OCI-LY1 (cell line): ENCODE results near the gene LAMA3.

Experiments
- EZH2 ChIP-seq: fragments of 200-600 bp; sonication (generic), shearing (Covaris generic); IDR thresholded peaks from 2 replicates; pipeline ENCODE4 v1.8.0; 2017; ENCODE audit warnings: borderline replicate concordance, mixed run types, mild to moderate bottlenecking, antibody characterized with exemption, low read length, moderate library complexity, mixed read lengths
- TF ChIP-seq, protein P1 (sequence below): fragments of 200-600 bp; sonication (generic), shearing (Covaris generic); IDR thresholded peaks from 2 replicates; pipeline ENCODE4 v1.5.1; 2017; ENCODE audit warnings: mild to moderate bottlenecking, antibody characterized with exemption, low read length, moderate library complexity, mixed read lengths

- TF ChIP-seq, protein P1, sequence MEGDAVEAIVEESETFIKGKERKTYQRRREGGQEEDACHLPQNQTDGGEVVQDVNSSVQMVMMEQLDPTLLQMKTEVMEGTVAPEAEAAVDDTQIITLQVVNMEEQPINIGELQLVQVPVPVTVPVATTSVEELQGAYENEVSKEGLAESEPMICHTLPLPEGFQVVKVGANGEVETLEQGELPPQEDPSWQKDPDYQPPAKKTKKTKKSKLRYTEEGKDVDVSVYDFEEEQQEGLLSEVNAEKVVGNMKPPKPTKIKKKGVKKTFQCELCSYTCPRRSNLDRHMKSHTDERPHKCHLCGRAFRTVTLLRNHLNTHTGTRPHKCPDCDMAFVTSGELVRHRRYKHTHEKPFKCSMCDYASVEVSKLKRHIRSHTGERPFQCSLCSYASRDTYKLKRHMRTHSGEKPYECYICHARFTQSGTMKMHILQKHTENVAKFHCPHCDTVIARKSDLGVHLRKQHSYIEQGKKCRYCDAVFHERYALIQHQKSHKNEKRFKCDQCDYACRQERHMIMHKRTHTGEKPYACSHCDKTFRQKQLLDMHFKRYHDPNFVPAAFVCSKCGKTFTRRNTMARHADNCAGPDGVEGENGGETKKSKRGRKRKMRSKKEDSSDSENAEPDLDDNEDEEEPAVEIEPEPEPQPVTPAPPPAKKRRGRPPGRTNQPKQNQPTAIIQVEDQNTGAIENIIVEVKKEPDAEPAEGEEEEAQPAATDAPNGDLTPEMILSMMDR = no peak
- TF ChIP-seq EZH2 = no peak
These were observed 205.5 kb downstream of the LAMA3 start for GRCh38 chr18:23894661-23895175.
